Peyer's patch (tissue), 4 donors: ENCODE data around the gene MEI1.

Experiments
- POLR2A ChIP-seq, 2 donors: fragments of 450-650 bp; IDR thresholded peaks; one replicate each; pipeline ENCODE4 v1.5.1; 2017; ENCODE audit warnings: antibody characterized with exemption in 2 of 2, mild to moderate bottlenecking in 2 of 2, moderate library complexity in 2 of 2
- TF ChIP-seq, protein P1 (sequence below), 6 experiments: fragments of 450-650 bp in 4 of 6; fragments of 200-600 bp in 2 of 6; sonication (generic) in 1 of 6; IDR thresholded peaks; one replicate each; pipeline ENCODE4 v1.5.1; 2017 to 2019; ENCODE audit warnings: antibody characterized with exemption in 6 of 6, mild to moderate bottlenecking in 3 of 6, moderate library complexity in 1 of 6

DNA sequence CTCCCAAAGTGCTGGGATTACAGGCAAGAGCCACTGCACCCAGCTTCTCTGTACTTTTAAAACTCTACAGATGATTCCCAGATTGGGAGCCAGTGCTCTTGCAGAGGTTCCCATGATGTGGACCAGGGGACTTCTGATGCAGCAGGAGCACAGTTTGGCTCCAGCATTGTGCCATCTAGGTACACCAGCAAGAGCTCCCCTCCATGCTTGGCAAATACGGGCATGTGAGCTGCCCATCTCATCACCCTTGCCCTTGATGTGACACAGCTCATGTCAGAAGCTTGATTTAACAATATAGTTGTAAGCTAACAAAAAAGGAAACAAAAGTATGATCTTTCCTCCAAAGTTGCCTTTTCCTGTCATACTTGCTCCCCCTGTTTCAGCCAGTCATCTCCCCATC lies 39.4 kb upstream of the MEI1 start:
- TF ChIP-seq, protein P1, sequence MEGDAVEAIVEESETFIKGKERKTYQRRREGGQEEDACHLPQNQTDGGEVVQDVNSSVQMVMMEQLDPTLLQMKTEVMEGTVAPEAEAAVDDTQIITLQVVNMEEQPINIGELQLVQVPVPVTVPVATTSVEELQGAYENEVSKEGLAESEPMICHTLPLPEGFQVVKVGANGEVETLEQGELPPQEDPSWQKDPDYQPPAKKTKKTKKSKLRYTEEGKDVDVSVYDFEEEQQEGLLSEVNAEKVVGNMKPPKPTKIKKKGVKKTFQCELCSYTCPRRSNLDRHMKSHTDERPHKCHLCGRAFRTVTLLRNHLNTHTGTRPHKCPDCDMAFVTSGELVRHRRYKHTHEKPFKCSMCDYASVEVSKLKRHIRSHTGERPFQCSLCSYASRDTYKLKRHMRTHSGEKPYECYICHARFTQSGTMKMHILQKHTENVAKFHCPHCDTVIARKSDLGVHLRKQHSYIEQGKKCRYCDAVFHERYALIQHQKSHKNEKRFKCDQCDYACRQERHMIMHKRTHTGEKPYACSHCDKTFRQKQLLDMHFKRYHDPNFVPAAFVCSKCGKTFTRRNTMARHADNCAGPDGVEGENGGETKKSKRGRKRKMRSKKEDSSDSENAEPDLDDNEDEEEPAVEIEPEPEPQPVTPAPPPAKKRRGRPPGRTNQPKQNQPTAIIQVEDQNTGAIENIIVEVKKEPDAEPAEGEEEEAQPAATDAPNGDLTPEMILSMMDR (IDR thresholded peaks at IDR 0.05), result no peak
- no peak for TF ChIP-seq POLR2A (IDR thresholded peaks at IDR 0.05)
